ENCODE measurements around the gene TLE1.
"Not testable (repeated sequence)": the region's sequence is repeated elsewhere in the genome, so short reads cannot be mapped to it uniquely, and the experiment has no call there.

TLE1 gene

GRCh38 chr9:81650586-81651515, 38.5 kb downstream of the TLE1 start:
- no peak for DNase-seq

GRCh38 chr9:81649475-81650240, 39.7 kb downstream of the TLE1 start:
- no peak for DNase-seq

- DNase-seq = no peak
These were observed 40.5 kb downstream of the TLE1 start for GRCh38 chr9:81648891-81649290.

GRCh38 chr9:81646337-81646736, 43.0 kb downstream of the TLE1 start:
- DNase-seq = no peak

GRCh38 chr9:81644513-81644912, 44.8 kb downstream of the TLE1 start:
- not testable (repeated sequence) for DNase-seq

GRCh38 chr9:81637276-81637675, 52.1 kb downstream of the TLE1 start:
- no peak for DNase-seq

GRCh38 chr9:81636255-81636599, 53.1 kb downstream of the TLE1 start:
- no peak for DNase-seq

GRCh38 chr9:81635521-81636254, 53.7 kb downstream of the TLE1 start:
- DNase-seq = peak; percentile 35

GRCh38 chr9:81634915-81635516, 54.3 kb downstream of the TLE1 start:
- no peak for DNase-seq

- no peak for DNase-seq
These were observed 55.1 kb downstream of the TLE1 start for GRCh38 chr9:81633952-81634854.

GRCh38 chr9:81632599-81632998, 56.7 kb downstream of the TLE1 start:
- DNase-seq = peak; percentile 65

GRCh38 chr9:81631218-81631745, 58.1 kb downstream of the TLE1 start:
- no peak for DNase-seq

GRCh38 chr9:81629440-81629839, 59.9 kb downstream of the TLE1 start:
- no peak for DNase-seq

GRCh38 chr9:81628897-81629296, 60.5 kb downstream of the TLE1 start:
- DNase-seq = no peak

- no peak for DNase-seq
These were observed 61.9 kb downstream of the TLE1 start for GRCh38 chr9:81627481-81627880.

- no peak for DNase-seq
These were observed 62.8 kb downstream of the TLE1 start for GRCh38 chr9:81626511-81626910.

GRCh38 chr9:81625969-81626368, 63.4 kb downstream of the TLE1 start:
- DNase-seq = no peak

- DNase-seq = no peak
These were observed 65.6 kb downstream of the TLE1 start for GRCh38 chr9:81623778-81624177.

- no peak for DNase-seq
These were observed 66.7 kb downstream of the TLE1 start for GRCh38 chr9:81622471-81623255.

- no peak for DNase-seq
These were observed 67.5 kb downstream of the TLE1 start for GRCh38 chr9:81621785-81622259.

- DNase-seq = no peak
These were observed 68.2 kb downstream of the TLE1 start for GRCh38 chr9:81621118-81621517.
